Upper lobe of left lung (tissue), 4 donors: ENCODE data around the gene RBPJ.

ENCODE experiments used
- EP300 ChIP-seq, 4 donors: sonication (generic); formaldehyde crosslinking; IDR thresholded peaks; one replicate each; pipeline ENCODE4 v1.5.1; 2017; ENCODE audit warnings: antibody characterized with exemption in 4 of 4, control low read depth in 2 of 4
- POLR2A ChIP-seq, 4 donors: fragments of 450-650 bp; IDR thresholded peaks; one replicate each; pipeline ENCODE4 v1.5.1; 2016 to 2017; ENCODE audit warnings: antibody characterized with exemption in 4 of 4, mild to moderate bottlenecking in 2 of 4
- TF ChIP-seq, protein P1 (sequence below), 6 experiments: fragments of 450-650 bp in 4 of 6; fragments of 200-600 bp in 2 of 6; sonication (generic) in 2 of 6; IDR thresholded peaks; one replicate each; pipeline ENCODE4 v1.5.1; 2016 to 2019; ENCODE audit warnings: antibody characterized with exemption in 6 of 6

DNA sequence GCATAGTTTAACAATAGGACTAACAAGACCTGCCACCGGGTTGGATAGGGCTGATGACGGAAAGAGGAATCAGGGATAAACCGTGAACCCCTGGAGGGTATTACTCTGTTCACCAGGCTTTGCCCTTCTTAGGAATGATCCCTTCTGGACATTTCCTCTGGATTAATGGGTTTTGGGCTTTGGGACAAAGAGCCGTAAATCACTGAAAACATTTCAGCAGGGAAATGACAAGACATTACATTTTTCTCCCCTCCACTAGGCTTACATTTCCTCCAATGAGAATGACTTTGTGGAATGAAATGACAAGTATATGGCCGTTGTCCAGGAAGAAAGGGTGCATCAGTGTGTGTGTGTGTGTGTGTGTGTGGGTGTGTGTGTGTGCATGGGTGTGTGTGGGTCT lies 25.9 kb upstream of the RBPJ start:
- TF ChIP-seq, protein P1, sequence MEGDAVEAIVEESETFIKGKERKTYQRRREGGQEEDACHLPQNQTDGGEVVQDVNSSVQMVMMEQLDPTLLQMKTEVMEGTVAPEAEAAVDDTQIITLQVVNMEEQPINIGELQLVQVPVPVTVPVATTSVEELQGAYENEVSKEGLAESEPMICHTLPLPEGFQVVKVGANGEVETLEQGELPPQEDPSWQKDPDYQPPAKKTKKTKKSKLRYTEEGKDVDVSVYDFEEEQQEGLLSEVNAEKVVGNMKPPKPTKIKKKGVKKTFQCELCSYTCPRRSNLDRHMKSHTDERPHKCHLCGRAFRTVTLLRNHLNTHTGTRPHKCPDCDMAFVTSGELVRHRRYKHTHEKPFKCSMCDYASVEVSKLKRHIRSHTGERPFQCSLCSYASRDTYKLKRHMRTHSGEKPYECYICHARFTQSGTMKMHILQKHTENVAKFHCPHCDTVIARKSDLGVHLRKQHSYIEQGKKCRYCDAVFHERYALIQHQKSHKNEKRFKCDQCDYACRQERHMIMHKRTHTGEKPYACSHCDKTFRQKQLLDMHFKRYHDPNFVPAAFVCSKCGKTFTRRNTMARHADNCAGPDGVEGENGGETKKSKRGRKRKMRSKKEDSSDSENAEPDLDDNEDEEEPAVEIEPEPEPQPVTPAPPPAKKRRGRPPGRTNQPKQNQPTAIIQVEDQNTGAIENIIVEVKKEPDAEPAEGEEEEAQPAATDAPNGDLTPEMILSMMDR (IDR thresholded peaks at IDR 0.05): no peak
- no peak for TF ChIP-seq EP300 (IDR thresholded peaks at IDR 0.05)
- no peak for TF ChIP-seq POLR2A (IDR thresholded peaks at IDR 0.05)
